HG03521 (cell line): ENCODE measurements around the gene SLC39A1.

ENCODE experiments used
- ATAC-seq: cut with Tn5 transposase; IDR thresholded peaks from one replicate; pipeline ENCODE4 v1.9.1; 2021; ENCODE audit warnings: mild to moderate bottlenecking, moderate library complexity; ENCODE audit not compliant: unreplicated experiment

The SLC39A1 gene

DNA sequence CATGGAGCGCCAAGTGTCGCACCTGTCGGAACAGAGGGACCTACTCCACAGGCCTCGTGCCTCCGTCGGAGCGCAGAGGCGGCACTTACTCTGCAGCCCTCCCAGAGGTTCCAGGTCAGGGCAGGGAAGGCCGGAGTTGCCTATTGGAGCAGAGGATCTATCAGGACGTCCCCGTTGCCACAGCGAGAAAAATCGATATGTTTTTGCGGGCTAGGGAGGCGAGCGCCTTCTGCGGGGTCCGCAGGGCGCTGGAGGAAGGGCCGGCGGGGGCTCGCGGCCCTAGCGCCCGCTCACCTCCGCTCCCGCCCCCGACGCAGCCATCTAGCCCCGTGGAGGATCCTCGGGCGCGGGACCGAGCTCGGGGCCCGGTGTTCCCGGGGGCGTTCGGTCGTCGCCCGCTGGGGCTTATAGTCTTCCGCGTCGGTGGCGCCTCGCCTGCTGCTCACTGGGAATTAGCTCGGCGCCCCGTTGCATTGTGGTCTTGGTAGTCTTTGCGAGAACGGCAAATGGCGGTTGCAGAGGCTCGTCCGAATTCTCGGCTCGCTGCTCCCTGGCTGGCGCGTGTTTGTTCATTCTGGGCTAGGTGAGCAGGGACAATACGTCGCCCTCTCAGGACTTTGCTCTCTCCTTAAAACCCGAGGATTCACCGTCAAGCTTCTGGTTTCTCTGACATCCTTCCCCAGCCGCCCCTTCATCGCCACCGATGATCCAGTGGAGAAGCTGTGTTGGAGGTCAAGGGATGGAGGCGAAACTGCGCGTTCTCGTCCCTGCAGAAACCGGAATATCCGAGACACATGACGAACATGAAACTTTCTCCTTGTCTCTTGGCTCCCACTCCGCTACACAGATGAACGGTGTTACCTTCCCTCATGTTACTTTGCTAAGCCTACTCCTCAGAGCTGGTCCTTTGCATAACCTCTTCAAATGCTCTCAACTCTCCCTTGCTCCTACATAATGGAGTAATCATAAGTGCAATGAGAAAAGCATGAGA lies 14.2 kb upstream of the SLC39A1 start, which contains the start of gene JTB:
Gene JTB (minus strand): TSS at position 425 of the 991 bp plus-strand sequence. CDS start 422 bp downstream, at position 3.
- peak; percentile 82 for ATAC-seq

GRCh38 chr1:153976819-153977249 lies 13.5 kb upstream of the SLC39A1 start:
- no peak for ATAC-seq

DNA sequence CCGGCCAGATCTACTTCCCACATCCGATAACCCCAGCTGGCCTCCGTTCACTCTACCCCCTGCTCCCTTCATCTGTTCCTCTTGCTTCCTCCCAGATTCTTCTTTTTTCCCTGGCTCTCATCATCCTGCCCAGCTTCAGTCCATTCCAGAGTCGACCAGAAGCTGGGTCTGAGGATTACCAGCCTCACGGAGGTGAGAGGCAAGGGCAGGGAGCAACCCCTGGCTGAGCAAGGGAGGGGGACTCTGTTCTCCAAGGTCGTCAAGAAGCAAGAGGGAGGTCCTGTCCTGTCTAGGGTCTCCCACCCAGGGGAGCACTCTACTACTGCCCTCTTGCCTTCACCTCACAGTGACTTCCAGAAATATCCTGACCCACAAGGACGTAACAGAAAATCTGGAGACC lies 10.2 kb upstream of the SLC39A1 start:
- ATAC-seq, result no peak

DNA sequence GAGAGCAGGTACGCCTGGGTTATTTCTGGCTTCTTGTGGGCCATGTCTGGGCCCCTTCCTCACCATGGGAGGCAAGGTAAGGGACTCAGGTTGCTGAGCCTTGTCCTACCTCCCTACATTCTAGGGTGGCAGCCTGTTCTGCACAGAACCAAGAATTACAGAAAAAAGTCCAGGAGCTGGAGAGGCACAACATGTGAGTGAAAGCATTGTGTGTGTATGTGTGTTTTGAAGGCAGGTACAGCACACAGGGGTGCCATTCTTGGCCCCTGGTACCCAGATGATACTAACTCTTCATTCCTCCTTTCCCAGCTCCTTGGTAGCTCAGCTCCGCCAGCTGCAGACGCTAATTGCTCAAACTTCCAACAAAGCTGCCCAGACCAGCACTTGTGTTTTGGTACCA lies 9.7 kb upstream of the SLC39A1 start:
- no peak for ATAC-seq

- no peak for ATAC-seq
Measured at GRCh38 chr1:153970346-153970745, 7.0 kb upstream of the SLC39A1 start.

- ATAC-seq, result no peak
Measured at GRCh38 chr1:153968972-153969371, 5.6 kb upstream of the SLC39A1 start.

DNA sequence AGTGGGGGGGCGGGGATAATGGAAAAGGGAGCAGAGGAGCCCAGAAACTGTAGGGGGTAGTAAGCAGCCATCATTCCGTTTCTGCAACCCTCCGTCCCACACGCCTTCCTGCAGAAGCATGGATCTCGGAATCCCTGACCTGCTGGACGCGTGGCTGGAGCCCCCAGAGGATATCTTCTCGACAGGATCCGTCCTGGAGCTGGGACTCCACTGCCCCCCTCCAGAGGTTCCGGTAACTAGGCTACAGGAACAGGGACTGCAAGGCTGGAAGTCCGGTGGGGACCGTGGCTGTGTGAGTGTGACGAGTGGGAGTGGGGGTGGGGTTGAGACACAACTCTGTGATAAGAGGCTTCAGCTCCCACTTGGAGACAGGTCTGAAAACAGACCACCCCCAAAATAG lies 5.1 kb upstream of the SLC39A1 start:
- ATAC-seq, result no peak

- no peak for ATAC-seq
Measured at GRCh38 chr1:153968000-153968363, 4.6 kb upstream of the SLC39A1 start.

- ATAC-seq, result peak; percentile 72
Measured at GRCh38 chr1:153967107-153967999, 4.0 kb upstream of the SLC39A1 start, which contains the start of gene CREB3L4. Gene CREB3L4, plus strand, starts transcription at chr1:153967902. Its CDS starts 624 bp downstream, at chr1:153968526.

DNA sequence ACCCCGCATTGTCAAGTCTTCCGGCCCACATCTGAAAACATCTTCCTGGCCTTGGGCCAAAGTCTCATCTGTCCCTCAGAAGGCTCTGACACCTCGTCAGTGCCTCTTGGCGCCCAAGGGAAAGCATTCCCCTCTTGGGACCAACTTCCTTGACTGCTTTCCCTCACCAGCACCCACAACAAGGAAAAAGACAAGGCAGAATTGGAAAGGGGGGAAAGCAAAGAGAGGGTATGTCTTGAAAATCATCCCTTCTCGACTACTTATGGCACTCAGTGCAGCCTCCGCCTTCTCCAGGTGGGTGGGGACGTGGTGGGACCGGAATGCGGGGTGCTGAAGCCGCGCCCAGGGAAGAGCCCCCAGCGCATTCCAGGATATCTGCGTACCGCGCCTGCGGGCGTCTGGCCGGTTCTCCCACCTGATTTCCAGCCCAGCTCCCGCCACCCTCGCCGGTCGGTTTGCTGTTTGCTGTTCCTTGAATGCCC lies 554 bp upstream of the SLC39A1 start:
- ATAC-seq, result no peak

DNA sequence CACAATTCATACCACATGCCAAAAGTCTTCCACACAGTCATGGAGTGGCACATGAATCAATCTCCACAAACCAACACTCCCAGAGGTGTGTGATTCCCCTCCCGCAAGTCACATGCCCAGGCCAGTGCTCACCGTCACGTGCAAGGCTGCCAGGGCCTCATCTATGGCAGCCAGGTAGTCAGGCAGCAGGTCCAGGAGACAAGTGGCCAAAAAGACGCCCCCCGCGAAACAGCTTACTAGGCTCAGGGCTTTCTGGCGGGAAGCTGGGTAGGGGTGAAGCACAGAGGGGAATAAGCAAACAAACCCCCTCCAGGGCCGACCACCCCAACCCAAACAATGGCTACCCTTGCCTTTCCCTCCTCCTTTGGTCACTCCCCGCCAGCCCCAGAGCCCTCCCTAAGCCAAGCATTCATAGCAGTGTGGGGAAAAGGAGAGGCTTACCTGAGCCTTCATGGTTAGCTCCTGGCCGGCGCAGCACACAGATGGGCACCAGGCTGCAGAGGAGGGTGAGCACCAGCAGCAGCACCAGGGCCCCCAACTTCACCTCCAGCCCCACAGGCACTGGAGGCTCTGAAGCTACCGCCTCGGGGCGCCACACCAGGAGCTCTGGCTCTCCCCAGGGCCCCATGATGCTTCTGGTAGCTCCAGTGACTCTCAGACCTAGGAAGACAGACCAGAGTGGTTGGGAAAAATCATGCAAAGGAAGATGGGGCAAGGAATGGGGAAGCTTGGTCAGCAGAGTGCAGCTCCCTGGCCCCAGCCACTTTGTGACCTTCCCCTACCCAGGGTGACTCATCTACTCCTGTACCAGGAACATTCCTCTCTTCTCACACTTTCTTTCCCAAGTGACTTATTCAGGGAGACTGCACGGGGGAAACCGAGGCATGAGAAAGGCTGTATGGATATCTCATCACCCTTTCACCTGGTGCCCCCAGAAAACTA lies 978 bp downstream of the SLC39A1 start:
- no peak for ATAC-seq

GRCh38 chr1:153961421-153961820 lies 1.9 kb downstream of the SLC39A1 start:
- ATAC-seq, result no peak

DNA sequence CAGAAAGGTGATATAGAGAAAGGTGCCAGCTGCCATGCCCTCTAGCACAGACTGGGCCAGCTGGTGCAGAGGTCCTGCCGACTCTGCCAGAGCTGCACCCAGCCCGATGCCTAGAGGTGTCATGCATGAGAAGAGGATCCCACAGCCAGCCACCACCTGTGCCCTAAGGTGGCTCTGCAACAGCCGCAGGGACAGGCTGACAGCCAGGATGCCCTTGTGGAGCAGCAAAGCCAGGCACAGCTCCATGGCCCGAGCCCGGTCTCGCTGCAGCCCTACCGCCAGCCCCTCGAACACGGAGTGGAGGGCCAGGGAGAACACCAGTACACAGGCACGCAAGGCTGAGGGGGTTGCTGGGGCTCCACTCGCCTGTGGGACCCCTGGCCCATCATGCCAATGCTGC lies 3.1 kb downstream of the SLC39A1 start:
- ATAC-seq, result no peak

- no peak for ATAC-seq
Measured at GRCh38 chr1:153959454-153959853, 3.9 kb downstream of the SLC39A1 start.

DNA sequence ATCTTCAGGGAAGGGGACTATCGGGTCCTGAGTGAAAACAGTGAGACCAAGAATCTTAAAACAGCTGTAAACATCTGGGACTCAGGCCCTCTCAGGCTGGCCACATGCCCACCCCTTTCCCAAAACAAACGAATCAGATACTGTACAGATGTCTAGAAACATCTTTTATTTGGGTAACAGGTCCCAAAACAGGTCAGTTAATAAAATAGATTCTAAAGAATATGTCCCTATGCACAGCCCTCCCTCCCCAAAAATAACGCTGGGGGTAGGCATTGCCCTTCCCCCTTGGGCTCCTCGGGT lies 4.4 kb downstream of the SLC39A1 start:
- no peak for ATAC-seq

DNA sequence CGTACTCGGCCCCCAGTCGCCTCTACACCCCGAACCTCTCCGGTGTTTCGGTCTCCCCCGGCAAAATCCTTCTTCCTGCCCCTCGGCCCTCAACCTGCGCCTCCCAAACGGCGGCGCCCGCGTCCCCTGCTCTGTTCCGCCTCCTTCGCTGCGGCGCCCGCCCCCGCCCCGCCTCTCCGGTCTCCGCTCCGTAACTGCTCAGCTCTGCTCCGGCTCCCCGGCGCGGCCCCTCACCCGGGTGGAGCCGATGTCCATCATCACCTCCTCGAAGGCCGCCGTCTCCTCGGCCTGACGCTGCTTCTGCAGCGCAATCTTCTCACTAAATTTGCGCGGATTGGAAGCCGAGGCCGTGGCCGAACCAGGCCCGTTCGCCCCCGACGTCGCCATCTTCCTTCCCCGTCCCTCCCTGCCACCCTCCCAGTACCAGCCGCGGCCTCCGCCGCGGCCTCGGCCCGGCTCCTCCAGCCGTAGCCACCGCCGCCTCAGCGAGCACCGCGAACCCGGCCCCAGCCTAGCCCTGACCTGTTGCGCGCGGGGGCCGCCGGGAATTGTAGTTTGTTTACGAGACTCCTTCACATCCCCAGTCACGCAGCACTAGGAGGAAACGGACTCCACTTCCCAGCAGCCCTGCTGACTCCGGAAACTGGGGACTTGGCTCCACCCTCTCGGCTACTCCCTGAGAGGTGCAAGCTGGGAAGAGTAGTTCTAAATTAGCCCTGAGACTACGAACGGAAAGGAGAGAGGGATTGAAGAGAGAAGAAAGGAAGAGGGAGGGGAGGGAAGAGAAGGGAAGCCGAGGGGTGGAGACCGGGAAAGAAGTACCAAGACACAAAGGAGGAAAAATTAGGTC lies 5.0 kb downstream of the SLC39A1 start, which contains the start of gene CRTC2:
Gene CRTC2 (minus strand): TSS at position 502 of the 850 bp plus-strand sequence. CDS start 115 bp downstream, at position 387.
- peak; percentile 77 for ATAC-seq

DNA sequence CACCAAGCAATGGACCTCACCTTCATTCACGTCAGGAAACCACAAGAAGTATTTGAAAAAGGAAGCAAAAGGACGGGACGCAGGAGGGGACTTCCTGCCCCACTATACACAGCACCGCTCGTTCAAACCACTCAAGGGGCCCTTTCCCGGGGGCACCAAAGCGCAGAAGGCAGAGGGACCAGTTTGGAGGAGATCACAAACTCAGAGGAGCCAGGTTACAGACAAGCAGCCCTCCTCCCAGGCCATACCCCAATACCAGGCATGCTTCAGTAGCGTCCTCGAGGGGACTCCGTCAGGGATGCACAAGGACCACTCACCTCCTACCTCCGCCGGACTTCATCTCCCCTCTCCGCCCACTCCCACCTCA lies 5.6 kb downstream of the SLC39A1 start:
- ATAC-seq, result peak; percentile 16

DNA sequence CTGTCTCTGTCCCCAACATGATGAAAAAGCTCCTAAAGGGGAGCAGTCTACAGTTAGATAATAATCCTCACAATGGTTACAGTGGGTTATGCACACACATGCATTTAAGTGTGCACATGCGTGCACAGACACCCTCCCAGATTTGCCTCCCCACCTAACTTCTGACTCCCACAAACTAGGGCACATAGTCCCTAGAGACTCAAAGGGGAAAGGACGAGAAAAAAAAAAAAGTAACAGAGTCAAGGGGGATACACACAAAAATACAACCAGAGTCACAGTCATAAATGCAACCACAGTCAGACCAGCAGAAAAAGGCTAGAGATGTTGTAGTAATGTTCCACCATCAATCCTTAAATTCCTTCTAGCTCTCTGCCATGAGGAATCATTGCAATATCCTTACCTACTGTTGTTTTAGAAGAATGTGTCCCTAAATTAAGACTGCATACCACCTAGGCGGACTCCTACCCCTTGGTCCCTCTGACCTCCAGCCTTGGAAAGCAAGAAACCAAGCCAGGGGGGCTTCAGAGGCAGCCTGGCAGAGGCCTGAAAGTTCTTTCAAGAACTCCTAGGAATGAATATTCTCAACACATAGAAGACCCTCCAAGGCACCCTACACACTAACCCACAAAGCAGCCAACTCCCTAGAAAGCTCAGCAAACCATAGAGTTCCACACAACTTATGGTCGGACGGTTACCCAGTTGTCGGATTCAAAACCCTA lies 6.2 kb downstream of the SLC39A1 start:
- ATAC-seq, result no peak

GRCh38 chr1:153954826-153955225 lies 8.5 kb downstream of the SLC39A1 start:
- ATAC-seq, result no peak
